Measurements from ENCODE around the gene COBLL1.

DNA sequence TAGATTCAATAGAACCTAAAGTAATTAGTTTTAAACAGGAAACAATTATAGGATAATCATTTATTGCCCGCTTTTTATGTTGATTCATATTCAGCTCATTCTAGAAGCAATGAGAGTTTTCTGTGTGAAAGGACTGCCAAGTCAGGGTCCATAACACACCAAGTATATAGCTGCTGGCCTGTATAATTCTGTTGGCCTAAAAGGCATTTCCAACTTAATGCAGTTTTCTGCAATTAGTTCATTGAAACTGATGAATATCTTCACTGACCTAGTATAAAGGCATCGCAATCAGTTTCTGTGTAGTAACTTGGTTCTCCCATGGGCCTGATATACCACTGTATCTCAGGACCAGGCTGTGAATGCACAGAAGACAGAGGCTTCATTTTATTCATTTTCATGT lies 151.3 kb downstream of the COBLL1 start:
- TF ChIP-seq, protein P1, sequence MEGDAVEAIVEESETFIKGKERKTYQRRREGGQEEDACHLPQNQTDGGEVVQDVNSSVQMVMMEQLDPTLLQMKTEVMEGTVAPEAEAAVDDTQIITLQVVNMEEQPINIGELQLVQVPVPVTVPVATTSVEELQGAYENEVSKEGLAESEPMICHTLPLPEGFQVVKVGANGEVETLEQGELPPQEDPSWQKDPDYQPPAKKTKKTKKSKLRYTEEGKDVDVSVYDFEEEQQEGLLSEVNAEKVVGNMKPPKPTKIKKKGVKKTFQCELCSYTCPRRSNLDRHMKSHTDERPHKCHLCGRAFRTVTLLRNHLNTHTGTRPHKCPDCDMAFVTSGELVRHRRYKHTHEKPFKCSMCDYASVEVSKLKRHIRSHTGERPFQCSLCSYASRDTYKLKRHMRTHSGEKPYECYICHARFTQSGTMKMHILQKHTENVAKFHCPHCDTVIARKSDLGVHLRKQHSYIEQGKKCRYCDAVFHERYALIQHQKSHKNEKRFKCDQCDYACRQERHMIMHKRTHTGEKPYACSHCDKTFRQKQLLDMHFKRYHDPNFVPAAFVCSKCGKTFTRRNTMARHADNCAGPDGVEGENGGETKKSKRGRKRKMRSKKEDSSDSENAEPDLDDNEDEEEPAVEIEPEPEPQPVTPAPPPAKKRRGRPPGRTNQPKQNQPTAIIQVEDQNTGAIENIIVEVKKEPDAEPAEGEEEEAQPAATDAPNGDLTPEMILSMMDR (IDR thresholded peaks at IDR 0.05), result no peak
- TF ChIP-seq POLR2A (IDR thresholded peaks at IDR 0.05), result no peak

Data from right lobe of liver (tissue), 4 donors.